SJCRH30 (cell line): Measurements from ENCODE around the gene SNHG17. TPM values are rescaled to one million over a fixed set of nuclear protein-coding genes. Genes with fewer than 3 reads are reported as not detected.
"Not testable (repeated sequence)": the region's sequence is repeated elsewhere in the genome, so short reads cannot be mapped to it uniquely, and the experiment has no call there.

Experiments used
- DNase-seq, 2 experiments: peaks; one replicate each; pipeline ENCODE4 v3.0.0-alpha.2; 2015 to 2020
- H3K27ac ChIP-seq: fragments of 250-450 bp; sonication (Bioruptor Pico); 2 replicates; pipeline ENCODE4 v1.5.1; 2020; ENCODE audit warnings: mild to moderate bottlenecking, moderate library complexity
- H3K27me3 ChIP-seq: fragments of 250-450 bp; sonication (Bioruptor Pico); 2 replicates; pipeline ENCODE4 v1.5.1; 2020; ENCODE audit warnings: mild to moderate bottlenecking, moderate library complexity
- H3K36me3 ChIP-seq: fragments of 250-450 bp; sonication (Bioruptor Pico); 2 replicates; pipeline ENCODE4 v1.5.1; 2020; ENCODE audit warnings: mild to moderate bottlenecking, moderate library complexity
- H3K4me1 ChIP-seq: fragments of 250-450 bp; sonication (Bioruptor Pico); 2 replicates; pipeline ENCODE4 v1.5.1; 2020; ENCODE audit warnings: mild to moderate bottlenecking, moderate library complexity
- H3K4me3 ChIP-seq: fragments of 250-450 bp; sonication (Bioruptor Pico); 2 replicates; pipeline ENCODE4 v1.5.1; 2020; ENCODE audit warnings: mild to moderate bottlenecking, moderate library complexity
- H3K9me3 ChIP-seq: fragments of 250-450 bp; sonication (Bioruptor Pico); replicated peaks from 2 replicates; pipeline ENCODE4 v1.5.1; 2020; ENCODE audit warnings: mild to moderate bottlenecking, moderate library complexity
- total RNA-seq: library from RNA; depleted of rRNA; stranded (reverse); fragments of >200 nt; shearing (Covaris generic); gene quantifications from 2 replicates; pipeline ENCODE4 v1.2.3, GENCODE V29; 2014

The SNHG17 gene
- total RNA-seq, 1 experiment from 2014 or later, result 42.8 TPM

DNA sequence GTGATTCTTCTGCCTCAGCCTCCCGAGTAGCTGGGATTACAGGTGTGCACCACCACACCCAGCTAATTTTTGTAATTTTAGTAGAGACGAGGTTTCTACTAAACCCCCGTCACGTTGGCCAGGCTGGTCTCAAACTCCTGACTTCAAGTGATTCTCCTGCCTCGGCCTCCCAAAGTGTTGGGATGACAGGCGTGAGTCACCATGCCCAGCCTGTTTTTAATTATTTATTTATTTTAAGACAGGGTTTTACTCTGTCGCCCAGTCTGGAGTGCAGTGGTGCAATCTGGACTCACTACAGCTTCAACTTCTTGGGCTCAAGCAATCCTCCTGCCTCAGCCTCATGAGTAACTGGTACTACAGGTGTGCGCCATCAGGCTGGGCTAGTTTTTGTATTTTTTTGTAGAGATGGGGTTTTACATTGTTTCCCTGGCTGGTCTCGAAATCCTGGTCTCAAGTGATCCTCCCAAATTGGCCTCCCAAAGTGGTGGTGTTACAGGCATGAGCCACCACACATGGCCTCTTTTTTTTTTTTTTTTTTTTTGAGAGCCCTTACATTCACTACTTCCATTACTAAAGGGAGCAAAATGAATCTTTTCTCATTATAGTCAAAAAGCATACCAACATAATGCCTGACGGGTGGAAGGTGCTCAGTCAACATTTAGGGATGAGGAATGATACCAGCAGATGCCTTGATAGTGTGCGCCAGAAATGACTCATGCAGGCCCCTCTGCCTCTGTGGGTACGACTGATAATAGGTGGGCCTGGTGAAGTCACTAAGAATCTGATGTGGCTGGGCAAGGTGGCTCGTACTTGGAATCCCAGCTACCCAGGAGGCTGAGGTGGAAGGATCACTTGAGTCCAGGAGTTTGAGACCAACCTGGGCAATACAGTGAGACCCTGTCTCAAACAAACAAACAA, 19.7 kb upstream of the SNHG17 start:
- Histone ChIP-seq H3K4me3 (no peak overlapping the region), H3K9me3 (no peaks in the 10 kb centered on the region), H3K4me1 (no peaks in the 10 kb centered on the region), H3K27ac (no peak overlapping the region), H3K36me3 (peaks cover 8% of the 10 kb centered on the region; the same call in 1 of the 2 replicates), H3K27me3 (peaks cover 11% of the 10 kb centered on the region; the same call in 1 of the 2 replicates)
- DNase-seq, result no peak

DNA sequence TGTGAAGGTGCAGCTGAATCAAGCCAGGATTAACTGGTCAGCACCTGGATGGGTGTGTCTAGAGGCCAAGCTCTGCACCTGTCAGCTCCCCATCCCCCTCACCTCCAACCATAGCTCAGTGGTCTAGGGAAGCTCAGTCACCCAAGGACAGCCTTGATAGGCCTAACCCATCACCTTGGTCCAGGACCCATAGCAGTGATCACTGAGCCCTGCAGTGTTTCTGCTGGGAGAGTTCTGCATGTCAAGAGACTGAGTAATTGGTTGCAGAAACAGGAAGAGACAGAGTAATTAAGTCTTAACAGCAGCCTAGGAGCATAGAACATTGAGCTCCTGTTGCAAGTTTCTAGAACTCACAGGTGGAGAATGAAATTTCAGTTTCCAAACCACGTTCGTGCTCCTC, 18.8 kb upstream of the SNHG17 start:
- H3K9me3 ChIP-seq, result no peaks in the 10 kb centered on the region
- no peak overlapping the region for H3K4me3 ChIP-seq
- DNase-seq, result no peak
- no peak overlapping the region for H3K27ac ChIP-seq
- H3K36me3 ChIP-seq, result peaks cover 8% of the 10 kb centered on the region; the same call in 1 of the 2 replicates
- peaks cover 11% of the 10 kb centered on the region; the same call in 1 of the 2 replicates for H3K27me3 ChIP-seq
- no peaks in the 10 kb centered on the region for H3K4me1 ChIP-seq

GRCh38 chr20:38452880-38453624, 17.9 kb upstream of the SNHG17 start:
- no peak for DNase-seq
- H3K27me3 ChIP-seq, result 0 out of 2 replicates have a peak, but pooled peaks cover 5% of the 10 kb centered on the region
- peaks cover 8% of the 10 kb centered on the region; the same call in 1 of the 2 replicates for H3K36me3 ChIP-seq
- no peak overlapping the region for H3K27ac ChIP-seq
- no peak overlapping the region for H3K4me3 ChIP-seq
- no peaks in the 10 kb centered on the region for H3K4me1 ChIP-seq
- H3K9me3 ChIP-seq, result no peaks in the 10 kb centered on the region

DNA sequence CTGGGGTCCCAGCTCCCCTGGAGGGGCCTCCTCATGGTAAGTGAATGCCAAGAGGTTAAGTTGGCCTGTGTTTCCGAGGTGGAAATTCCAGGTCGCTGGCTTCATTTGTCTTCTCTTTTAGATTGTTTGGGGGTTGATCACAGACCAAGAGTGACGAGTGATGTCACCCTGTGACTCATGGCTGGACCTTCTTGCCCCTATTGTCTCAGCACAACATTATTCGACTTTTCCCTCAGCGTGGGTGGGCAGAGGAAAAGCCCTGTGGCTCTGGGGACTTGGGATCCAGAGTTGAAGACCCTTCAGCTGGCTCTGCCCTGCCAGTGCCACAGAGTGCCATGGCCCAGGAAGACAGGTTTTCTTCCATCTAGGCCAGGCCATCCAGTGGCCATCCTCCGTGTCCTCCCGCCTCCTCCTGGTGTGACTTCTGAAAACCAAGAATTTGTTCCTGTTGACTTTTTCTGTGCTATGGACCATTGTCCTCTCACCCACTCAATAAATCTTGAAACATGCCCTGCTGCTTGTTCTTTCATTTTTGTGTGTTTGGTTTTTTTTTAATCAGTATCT, 15.4 kb upstream of the SNHG17 start:
- H3K27me3 ChIP-seq, result no peaks in the 10 kb centered on the region
- DNase-seq, result no peak
- no peaks in the 10 kb centered on the region for H3K4me1 ChIP-seq
- no peaks in the 10 kb centered on the region for H3K9me3 ChIP-seq
- no peak overlapping the region for H3K27ac ChIP-seq
- H3K36me3 ChIP-seq, result peaks cover 8% of the 10 kb centered on the region; the same call in 1 of the 2 replicates
- H3K4me3 ChIP-seq, result no peak overlapping the region

- Histone ChIP-seq H3K9me3 (no peaks in the 10 kb centered on the region), H3K36me3 (peaks cover 8% of the 10 kb centered on the region; the same call in 1 of the 2 replicates), H3K4me1 (no peaks in the 10 kb centered on the region), H3K27ac (no peak overlapping the region), H3K4me3 (no peak overlapping the region), H3K27me3 (no peaks in the 10 kb centered on the region)
- DNase-seq, result no peak
These were observed 13.9 kb upstream of the SNHG17 start for GRCh38 chr20:38449046-38449445.

DNA sequence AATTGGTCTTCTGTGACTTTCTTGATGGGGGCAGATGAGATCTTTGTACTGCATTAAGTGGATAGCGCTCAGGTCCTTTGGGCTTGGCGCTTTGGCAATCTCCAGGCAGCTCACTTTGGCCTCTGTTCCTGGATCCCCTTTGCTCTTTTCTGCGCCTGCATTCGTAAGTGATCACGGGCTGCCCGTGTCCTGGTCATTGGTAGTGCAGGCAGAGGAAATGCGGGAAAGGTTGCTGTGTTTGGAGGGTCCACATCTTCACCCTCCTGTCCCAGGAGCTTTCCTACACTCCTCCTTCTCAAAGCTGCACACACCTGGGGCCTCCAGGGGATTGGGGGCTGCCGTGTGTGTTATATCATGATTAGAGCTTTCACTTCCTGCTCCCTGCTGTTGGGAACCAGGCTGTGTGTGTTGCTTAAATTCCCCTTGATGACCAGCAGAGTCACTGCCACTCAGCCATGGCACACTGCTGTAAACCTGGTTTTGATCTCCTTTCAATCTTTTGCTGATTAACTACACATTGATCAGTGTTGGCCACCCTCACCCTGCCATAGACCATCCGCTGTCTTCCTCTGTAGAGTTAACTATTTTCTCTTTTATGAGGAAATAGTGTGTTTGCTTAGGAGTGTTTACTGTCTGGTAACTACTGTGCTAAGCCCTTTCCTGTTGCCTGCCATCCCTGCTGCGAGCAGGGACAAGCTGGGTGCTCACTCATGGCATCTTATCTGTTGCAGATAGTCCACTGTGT, 13.0 kb upstream of the SNHG17 start:
- Histone ChIP-seq H3K27me3 (no peaks in the 10 kb centered on the region), H3K4me3 (no peak overlapping the region), H3K27ac (no peak overlapping the region), H3K36me3 (peaks cover 8% of the 10 kb centered on the region; the same call in 1 of the 2 replicates), H3K4me1 (no peaks in the 10 kb centered on the region), H3K9me3 (no peaks in the 10 kb centered on the region)
- no peak for DNase-seq

- H3K27ac ChIP-seq, result peak overlapping the region; percentile 67; the same call in 1 of the 2 replicates
- H3K9me3 ChIP-seq, result no peaks in the 10 kb centered on the region
- DNase-seq, result no peak
- H3K4me3 ChIP-seq, result peak overlapping the region; percentile 85
- H3K27me3 ChIP-seq, result no peaks in the 10 kb centered on the region
- peaks cover 8% of the 10 kb centered on the region; the same call in 1 of the 2 replicates for H3K36me3 ChIP-seq
- no peaks in the 10 kb centered on the region for H3K4me1 ChIP-seq
These were observed 12.1 kb upstream of the SNHG17 start for GRCh38 chr20:38447251-38447661.

DNA sequence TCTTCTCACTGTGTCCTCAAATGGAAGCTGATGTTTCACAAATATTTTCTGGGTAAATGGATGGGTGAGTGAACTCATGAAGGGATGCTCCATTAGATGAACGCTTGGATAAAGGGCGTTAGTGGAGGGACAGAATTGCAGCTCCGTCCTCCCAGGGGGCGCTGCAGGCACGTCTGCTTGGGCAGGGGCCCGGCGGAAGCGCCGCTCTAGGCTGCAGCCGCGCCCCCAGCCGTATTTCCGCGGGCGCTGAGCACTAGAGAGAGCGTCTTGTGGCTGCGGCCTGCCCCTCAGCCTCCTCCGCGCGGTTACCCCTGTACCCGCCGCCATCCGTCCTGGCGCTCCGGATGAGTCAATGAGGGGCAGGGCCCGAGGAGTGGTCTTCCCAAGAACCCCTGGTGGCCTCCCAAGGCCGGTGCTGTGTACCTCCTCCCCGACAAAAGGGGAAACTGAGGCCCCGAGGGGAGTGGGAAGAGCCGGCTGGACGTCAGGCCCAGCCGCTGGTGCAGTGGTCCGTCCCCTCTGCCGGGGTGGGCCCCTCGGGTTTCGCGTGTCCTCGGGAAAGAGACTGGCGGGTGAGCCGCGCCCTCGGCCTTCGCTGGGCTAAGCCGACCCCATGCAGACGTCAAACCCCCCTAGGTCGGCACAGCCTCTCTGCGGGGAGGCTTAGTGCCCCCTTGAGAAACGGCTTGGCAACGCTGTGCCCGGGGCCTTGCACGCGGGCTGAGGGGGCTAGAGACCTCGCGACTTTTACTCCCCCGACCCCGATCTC, 11.5 kb upstream of the SNHG17 start:
- peak overlapping the region; percentile 67 for H3K27ac ChIP-seq
- peak; percentile 97 to 98 for DNase-seq
- no peaks in the 10 kb centered on the region for H3K4me1 ChIP-seq

GRCh38 chr20:38445901-38446425, 10.8 kb upstream of the SNHG17 start:
- no peaks in the 10 kb centered on the region for H3K4me1 ChIP-seq
- no peak overlapping the region for H3K27ac ChIP-seq
- H3K4me3 ChIP-seq, result peak overlapping the region; percentile 85
- DNase-seq, result no peak
- H3K27me3 ChIP-seq, result no peaks in the 10 kb centered on the region
- H3K36me3 ChIP-seq, result peaks cover 8% of the 10 kb centered on the region; the same call in 1 of the 2 replicates
- H3K9me3 ChIP-seq, result no peaks in the 10 kb centered on the region

More for the DNA sequence above, 11.5 kb upstream of the SNHG17 start:
- peak overlapping the region; percentile 85 for H3K4me3 ChIP-seq
- peaks cover 8% of the 10 kb centered on the region; the same call in 1 of the 2 replicates for H3K36me3 ChIP-seq
- H3K27me3 ChIP-seq, result no peaks in the 10 kb centered on the region
- H3K9me3 ChIP-seq, result no peaks in the 10 kb centered on the region

DNA sequence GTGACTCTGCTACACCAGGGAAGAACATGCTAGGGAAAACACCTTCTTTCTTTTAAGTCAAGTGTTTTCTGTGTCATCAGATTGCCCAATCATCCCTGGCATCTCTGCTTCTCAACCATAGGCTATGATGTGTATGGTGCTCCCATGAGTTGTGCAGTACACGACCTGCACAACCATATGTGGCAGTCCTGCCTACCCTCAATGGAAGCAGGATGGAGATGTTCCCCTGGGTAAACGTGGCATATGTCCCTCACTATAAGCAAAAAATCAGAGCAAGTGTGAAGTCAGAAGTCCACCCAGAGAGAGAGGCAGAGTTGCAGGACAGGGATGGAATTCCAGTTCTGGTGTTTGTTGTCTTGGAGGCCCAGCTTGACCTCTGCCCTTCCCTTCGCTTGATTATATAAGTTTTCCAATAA, 10.3 kb upstream of the SNHG17 start:
- no peak for DNase-seq
- H3K27ac ChIP-seq, result no peak overlapping the region

DNA sequence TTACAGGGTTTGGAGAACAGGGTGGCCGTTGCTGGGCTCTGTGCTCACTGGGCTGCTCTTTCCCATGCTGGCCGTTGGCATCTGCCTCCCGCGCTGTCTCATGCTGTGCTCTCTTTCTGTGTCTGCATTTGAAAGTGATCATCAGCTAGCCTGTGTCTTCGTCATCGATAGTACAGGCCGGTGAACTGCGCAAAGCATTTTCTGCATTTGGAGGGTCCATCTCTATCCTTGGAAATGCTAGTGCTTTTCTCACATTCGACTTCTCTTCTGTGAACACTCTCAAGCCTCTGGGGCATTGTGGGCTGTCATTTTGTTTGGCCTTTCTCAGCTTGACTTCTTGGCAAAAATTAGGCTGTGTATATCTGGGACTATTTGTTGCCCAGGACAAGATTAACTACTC, 6.8 kb upstream of the SNHG17 start:
- Histone ChIP-seq H3K27me3 (no peaks in the 10 kb centered on the region), H3K36me3 (no peaks in the 10 kb centered on the region), H3K9me3 (no peaks in the 10 kb centered on the region), H3K27ac (no peak overlapping the region), H3K4me3 (no peak overlapping the region), H3K4me1 (no peaks in the 10 kb centered on the region)
- DNase-seq, result no peak

More for the DNA sequence above, 10.3 kb upstream of the SNHG17 start:
- Histone ChIP-seq H3K36me3 (peaks cover 3% of the 10 kb centered on the region; the same call in 1 of the 2 replicates), H3K27me3 (no peaks in the 10 kb centered on the region), H3K9me3 (no peaks in the 10 kb centered on the region), H3K4me1 (no peaks in the 10 kb centered on the region), H3K4me3 (no peak overlapping the region)

DNA sequence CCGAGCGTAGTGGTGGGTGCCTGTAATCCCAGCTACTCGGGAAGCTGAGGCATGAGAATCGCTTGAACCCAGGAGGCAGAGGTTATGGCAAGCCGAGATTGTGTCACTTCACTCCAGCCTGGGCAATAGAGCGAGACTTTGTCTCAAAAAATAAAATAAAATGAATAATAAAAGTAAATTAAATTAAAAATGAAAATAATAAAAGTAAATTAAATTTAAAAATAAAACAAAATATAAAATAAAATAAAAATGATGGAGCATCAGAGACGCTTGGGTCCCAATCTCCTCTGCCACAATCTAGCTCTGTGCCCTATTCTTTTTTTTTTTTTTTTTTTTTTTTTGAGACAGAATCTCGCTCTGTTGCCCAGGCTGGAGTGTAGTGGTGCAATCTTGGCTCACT, 6.0 kb upstream of the SNHG17 start:
- H3K27ac ChIP-seq, H3K4me1 ChIP-seq, H3K9me3 ChIP-seq, H3K4me3 ChIP-seq, H3K36me3 ChIP-seq, DNase-seq, H3K27me3 ChIP-seq: not testable (repeated sequence)

DNA sequence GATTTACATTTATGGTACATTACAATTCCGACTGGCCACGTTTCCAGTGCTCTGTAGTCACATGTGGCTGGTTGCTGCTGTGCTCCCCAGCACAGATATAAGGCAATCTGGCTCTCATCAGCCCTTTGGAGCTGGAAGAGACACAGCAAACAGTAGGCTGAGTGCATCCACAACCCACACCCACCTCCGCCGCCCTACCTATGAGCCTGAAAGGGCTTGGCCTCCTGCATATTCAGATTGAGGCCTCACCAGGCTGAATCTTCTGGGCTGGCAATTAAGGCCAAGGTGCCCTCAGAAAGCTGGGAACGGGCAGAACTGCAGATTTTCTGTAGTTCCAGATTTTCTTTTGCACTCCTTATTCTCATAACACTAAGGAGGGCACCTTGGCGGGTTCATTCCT, 2.7 kb upstream of the SNHG17 start:
- H3K27ac ChIP-seq, result no peak overlapping the region
- no peak for DNase-seq
- H3K4me3 ChIP-seq, result no peak overlapping the region
- H3K4me1 ChIP-seq, result peaks cover 9% of the 10 kb centered on the region
- no peaks in the 10 kb centered on the region for H3K27me3 ChIP-seq
- H3K9me3 ChIP-seq, result no peaks in the 10 kb centered on the region
- H3K36me3 ChIP-seq, result peaks cover 19% of the 10 kb centered on the region
